PFSK-1 (cell line): ENCODE data around the gene SYNJ2.

ENCODE experiments used
- REST ChIP-seq, 2 experiments: IDR thresholded peaks; 2 replicates each; pipeline versions ENCODE4 v1.6.1 to v1.8.0; 2011 to 2012; ENCODE audit warnings: low read depth in 2 of 2, low read length in 2 of 2, control low read depth in 1 of 2, inconsistent platforms in 1 of 2, mild to moderate bottlenecking in 1 of 2, moderate library complexity in 1 of 2; ENCODE audit not compliant: insufficient read depth in 1 of 2
- SIN3A ChIP-seq: IDR thresholded peaks from 2 replicates; pipeline ENCODE4 v1.6.1; 2012; ENCODE audit warnings: mild to moderate bottlenecking, low read length, moderate library complexity, borderline replicate concordance; ENCODE audit not compliant: insufficient read depth

GRCh38 chr6:158043008-158043407 is 61.3 kb downstream of the SYNJ2 start:
- no peak for TF ChIP-seq REST (IDR thresholded peaks at IDR 0.05; ENCODE audit: insufficient read depth in 1 of 2, low read depth in 2 of 2, low read length in 2 of 2)
- TF ChIP-seq SIN3A, result no peak
